NCI-H510A (cell line): ENCODE results near the gene SLC16A13.

ENCODE experiments used
- DNase-seq: peaks from one replicate; lab custom pipeline; 2025; lab: John Stamatoyannopoulos, UW

The SLC16A13 gene

DNA sequence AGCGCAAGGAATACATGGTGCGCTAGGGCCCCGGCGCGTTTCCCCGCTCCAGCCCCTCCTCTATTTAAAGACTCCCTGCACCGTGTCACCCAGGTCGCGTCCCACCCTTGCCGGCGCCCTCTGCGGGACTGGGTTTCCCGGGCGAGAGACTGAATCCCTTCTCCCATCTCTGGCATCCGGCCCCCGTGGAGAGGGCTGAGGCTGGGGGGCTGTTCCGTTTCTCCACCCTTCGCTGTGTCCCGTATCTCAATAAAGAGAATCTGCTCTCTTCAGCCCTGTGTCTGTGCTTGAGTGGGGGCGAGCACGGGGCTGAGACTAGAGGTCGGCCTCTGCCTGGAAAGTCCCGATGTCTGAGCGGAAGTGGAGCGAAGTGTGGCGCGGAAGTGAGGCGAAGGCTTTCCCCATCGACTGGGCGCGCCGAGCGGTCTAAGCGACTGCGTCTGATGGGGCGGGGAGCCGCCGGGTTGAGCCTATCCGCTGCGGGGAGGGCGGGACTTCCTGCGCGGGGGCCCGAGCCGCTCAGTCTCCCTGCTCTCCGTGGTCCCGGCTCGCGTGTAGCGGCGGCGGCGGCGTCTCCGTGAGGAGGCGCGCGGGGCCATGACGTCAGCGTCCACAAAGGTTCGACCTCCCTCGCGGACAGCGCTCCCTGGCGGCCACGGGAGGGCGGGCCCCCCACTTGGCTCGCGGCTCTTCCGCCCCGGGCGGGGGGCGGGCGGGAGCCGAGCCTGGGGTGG, 21.4 kb upstream of the SLC16A13 start:
- DNase-seq = peak; percentile 95

DNA sequence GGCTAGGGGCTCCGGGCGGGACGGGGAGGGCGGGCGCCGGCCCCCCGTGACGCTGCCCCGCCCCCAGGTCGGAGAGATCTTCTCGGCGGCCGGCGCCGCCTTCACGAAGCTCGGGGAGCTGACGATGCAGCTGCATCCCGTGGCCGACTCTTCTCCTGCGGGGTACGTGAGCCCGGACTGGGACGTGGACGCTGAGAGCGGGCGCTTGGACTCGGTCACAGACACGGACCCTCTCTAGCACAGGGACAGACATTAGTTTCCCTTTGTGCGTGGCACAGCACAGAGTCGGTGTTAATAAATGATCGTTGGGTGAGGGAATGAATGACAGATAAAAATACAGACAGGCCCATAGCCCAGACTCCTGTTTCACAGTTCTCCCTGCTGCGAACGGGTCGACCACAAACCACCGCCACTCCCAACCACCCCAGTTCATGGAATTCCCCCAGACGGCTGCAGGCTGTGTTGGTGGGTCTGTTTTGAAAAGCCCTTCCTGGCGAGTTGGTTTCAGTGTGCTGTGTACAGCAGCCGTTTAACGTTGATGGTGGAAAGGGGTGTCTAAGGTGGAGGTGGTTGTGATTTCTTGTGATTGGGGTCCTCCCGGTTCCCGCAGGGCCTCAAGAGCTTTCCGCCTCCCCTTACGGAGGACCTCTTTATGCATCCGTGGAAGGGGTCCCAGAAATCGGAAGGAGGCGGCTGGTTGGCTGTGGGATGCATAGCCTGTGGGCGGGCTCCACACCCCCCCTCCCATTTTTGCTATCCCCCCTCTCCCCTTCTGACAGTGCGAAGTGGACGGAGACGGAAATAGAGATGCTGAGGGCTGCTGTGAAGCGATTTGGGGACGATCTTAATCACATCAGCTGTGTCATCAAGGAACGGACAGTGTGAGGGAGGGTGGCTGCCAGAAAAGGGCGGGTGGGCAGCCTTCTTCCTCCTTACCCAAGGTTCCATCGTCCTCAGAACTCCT, 20.5 kb upstream of the SLC16A13 start:
- DNase-seq = peak; percentile 83

DNA sequence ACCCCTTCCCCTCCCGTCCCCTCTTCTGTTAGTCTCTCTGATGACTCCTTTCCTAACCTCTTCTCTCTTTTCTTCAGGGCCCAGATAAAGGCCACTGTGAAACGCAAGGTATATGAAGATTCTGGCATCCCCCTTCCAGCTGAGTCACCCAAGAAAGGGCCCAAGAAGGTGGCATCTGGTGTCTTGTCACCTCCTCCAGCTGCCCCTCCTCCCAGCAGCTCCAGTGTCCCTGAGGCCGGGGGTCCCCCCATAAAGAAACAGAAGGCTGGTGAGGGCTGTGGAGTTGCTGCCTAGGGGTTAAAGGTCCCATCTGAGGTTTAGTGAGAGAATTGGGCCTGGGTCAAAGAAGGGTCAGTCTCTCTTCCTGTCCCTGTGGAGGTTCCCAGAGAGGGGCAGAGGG, 19.4 kb upstream of the SLC16A13 start:
- no peak for DNase-seq

DNA sequence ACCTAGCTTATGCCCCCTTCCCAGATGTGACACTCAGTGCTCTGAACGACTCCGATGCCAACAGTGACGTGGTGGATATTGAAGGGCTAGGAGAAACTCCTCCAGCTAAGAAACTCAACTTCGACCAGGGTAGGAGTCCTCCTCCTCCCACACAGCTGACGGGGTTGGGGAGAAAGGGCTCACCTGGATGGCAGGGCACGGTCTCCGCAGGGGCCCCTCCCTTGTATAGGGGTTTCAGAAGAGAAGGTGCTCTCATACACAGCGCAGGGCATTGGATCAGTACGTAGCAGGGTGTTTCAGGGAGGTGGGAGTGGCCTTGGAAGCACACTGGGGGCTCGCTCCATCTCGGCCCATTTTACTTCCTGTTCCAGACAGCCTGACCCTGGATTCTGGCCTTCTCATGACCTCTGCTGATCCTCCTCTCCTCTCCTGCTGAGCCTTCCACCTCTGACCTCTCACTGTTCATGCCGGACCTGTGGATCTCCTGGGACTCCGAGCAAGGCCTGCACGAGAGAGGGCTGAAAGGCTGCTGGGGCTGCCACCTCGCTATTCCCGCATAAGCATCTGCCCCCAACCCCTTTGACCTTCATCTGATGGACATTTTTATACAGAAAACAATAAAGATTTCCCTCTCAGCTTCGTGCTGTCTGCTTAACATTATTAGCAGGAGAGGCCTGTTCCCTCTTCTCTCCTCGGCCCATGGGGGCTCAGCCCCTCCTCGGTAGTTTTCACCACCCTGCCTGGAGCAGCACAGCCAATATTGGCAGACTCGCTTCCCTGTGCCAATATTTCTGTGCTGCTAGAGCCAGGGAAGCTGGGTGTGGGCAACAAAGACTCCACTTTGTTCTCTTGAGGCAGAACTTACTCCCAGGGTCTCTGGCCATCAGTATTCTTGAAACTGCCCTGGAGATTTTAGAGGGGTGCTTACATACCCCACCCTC, 18.7 kb upstream of the SLC16A13 start:
- no peak for DNase-seq

DNA sequence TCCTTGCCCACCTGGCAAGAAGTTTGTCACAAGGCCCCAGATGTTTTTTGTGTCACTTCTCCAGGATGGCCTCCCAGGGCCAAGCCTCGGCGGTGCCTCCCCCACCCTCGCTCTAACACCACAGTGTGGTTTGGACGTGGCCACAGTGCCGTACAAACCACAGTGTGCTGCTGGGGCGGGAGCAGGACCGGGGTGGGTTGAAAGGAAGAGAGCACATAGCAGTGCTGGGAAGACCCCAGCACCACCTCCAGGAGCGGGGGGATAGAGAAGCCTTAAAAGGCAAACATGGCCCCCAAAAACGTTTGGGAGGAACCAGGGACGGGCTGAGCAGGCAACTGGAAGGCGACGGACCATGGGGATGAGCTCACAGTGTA, 18.0 kb upstream of the SLC16A13 start:
- no peak for DNase-seq

DNA sequence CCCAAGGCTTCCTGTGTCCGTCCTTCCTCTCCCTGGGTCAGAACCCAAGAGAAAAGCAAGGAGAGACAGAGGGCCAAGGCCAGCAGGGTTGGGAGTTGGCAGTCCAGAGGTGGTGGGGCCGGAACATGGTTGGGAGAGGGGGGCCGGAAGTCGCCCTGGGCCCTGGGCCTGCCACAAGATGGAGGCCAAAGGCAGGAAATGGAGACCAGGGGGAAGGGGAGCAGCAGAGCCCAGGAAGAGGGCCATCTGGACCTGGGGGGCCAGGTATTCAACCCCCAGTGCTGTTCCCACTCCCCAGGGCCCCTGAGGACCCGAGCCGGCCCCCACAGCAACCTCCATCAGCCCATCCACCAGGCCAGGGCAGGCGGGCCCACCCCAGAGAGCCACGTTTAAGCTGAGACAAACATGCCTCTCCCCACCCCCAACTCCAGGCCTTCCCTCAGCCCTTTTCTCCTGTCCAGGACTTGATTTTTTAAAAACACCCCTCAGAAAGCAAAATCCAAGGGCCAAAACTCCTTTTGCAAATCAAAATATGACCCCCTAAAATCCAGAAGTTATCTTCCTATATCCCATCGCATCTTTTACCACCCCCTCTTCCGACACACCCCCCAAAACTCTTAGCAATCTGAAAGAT, 17.4 kb upstream of the SLC16A13 start:
- no peak for DNase-seq

DNA sequence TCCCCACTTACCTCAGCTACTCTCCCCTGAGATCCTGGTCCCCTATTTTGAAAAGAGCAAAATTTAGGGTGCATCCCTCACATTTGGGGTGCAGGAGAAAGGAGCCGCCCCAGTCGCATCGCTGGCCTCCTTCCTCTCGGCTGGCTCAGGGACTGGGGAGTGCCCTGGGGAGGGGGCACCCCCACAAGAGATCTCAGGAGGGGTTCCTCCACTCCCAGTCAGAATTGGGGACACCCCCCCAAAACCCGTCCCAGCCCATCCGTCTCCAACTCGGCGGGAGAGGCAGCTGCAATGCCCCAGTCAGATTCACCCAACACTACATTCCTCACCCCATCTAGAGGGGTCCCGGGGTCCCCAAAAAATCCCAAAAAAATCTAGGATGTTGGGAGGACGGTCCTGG, 16.4 kb upstream of the SLC16A13 start:
- DNase-seq = no peak

DNA sequence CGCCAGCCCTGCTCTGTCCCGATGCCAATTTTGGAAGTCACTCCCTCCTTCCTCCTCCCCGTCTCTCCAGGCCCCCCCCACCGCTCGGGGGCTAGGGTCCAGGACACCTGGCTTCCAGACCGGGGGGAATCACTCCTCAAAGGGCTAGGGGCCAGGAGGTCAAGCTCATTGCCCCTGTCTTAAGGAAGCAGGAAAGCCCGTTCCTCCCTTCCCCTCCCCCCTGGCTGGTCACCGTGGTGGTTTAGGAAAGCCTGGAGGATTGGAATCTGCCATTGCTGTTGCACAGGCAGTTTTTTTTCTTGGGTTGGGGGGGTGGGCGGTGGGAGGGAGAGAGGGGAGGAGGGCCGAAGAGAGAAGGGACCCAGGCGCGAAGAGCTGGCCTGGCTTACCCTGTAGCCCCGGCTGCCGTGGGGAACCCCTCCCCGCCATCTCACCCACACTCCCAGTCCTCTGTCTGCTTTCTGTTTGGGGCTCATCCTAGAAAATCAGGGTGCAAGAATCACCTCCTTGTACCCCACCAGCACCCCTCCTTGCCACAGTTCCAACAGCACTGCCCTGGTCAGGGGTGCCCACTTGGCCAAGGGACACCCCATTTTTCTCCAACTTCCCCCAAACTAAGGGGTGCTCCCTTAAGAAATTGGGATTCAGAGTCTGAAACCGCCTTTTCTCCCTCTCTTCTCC, 15.8 kb upstream of the SLC16A13 start:
- no peak for DNase-seq

DNA sequence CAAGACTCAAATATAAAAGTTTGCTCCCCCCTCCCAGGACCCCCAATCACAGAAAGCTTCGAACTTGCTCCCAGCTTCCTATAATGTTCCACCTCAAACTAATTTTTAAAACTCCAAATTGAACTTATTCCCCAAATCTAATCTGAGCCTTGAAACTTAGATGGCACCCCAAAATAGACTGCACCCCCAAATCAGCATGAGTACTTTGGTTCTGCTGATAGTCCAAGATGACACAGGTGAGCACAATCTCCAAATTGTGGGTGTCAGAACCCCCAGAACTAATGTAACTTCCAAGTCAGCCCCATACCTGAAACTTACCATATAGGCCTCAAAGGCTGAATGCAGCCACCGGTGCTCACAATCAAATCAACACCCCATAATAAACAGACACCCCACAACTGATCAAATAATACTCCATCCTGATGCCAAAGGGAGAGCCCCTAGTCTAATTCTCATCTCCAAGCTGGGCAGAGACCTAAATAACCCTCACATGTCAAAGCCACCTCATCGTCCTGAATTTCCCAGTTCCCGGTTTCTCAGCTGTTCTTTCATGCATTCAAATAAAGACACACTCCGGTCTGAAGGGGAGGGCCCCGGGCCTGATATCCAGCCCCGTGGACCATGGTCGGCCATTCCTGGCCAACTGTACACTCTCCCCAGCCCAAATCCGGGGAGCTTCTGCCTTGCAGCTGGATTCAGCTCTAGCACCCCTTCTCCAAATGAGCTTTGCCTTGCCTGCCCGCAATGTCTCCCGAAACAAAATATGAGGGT, 14.7 kb upstream of the SLC16A13 start:
- DNase-seq = no peak

DNA sequence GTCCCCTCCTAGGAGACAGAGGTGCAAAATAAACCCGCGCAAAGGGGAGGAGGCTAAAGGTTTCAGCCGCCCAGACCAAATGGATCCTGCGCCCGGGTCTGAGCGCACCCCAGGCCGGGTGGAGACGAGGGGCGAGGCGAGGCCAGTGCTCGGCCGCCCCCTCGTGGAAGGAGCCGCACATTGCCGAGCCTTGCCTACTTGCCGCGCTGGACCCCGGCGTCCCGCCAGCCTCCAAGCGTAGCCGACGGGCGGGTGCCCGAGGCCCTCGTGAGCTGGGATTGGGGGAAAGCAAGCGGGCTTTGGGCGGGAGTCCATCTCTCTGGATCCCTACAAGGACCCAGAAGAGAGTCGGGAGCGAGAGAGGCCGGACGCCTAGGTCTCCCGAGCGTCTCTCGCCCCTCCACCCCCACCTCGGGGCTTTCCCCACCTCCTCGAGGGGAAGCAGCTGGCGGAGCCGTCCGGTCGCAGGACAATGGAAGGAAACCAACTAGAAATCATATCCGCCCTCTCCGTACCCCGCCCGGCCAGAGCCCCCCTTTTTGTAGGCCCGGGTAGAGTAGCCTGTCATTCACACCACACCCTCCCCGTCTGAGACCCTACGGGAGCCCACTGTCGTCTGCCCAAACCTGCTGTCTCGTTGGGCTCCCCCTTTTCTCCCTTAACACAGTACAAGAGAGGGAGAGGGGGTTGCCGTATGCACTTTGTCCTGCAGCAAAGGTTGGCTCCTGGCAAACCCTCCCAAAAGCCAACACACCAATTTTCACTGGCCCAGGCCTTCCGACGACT, 13.6 kb upstream of the SLC16A13 start:
- DNase-seq = peak; percentile 27

DNA sequence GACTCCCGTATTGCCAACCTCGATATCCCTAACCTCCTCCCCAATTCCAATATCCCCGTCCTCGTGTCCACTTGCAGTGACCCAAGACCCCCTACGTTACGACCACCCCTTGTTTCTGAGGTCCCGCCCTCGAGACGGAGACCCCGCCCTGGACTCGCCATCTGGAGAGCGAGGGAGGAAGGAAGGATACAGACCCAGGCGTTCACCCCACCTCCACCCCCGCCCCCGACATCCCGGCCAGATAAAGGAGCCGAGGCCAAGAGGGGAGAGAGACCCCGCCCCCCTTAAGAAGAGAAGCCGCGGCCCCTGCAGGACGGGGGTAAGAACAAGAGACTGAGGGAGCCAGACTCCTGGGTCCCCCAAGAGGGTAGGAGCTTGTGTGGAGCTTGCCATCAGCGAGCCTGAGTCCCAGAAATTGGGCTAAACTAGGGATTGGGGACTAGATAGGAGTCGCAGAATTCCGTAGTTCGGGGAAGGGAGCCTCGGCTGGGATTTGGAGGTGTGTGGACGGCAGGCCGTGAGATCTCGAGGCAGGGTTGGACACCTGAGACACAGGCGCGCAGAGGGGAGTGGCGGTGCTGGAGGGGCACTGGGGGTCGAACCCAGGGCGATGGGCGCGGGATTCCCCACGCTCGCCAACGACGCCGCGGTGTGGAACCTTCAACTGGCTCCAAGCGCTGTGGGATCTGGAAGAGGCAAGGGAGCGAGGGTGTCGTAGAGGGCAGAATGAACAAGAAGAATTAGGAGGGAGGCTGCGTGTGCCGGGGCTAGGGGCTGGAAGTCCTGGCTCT, 12.8 kb upstream of the SLC16A13 start, which contains the start of gene BCL6B:
Gene BCL6B (plus strand): TSS at position 270 of the 791 bp plus-strand sequence. CDS start 622 bp downstream, outside the sequence.
- DNase-seq = no peak

DNA sequence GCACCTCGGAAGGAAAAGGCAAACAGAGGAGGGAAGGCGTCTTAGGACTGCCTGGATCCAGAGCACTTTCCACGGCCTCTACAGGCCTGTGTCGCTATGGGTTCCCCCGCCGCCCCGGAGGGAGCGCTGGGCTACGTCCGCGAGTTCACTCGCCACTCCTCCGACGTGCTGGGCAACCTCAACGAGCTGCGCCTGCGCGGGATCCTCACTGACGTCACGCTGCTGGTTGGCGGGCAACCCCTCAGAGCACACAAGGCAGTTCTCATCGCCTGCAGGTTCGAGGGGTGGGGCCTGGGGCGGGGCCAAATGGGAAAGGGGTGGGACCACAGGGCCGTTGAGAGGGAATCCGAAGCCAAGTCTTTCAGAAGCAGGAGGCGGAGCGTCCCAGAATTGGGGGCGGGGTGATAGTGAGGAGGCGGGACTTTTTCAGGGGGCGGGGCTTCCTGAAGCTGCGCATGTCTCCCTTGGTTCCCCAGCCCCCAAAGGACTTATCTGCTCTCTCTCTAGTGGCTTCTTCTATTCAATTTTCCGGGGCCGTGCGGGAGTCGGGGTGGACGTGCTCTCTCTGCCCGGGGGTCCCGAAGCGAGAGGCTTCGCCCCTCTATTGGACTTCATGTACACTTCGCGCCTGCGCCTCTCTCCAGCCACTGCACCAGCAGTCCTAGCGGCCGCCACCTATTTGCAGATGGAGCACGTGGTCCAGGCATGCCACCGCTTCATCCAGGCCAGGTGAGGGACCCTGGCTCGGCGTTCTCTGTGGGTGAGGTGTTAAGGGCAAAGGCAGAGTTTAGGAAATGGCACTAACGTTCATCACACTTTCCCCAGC, 12.0 kb upstream of the SLC16A13 start:
- no peak for DNase-seq

DNA sequence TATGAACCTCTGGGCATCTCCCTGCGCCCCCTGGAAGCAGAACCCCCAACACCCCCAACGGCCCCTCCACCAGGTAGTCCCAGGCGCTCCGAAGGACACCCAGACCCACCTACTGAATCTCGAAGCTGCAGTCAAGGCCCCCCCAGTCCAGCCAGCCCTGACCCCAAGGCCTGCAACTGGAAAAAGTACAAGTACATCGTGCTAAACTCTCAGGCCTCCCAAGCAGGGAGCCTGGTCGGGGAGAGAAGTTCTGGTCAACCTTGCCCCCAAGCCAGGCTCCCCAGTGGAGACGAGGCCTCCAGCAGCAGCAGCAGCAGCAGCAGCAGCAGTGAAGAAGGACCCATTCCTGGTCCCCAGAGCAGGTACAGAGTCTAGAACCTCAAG, 11.4 kb upstream of the SLC16A13 start:
- DNase-seq = no peak

DNA sequence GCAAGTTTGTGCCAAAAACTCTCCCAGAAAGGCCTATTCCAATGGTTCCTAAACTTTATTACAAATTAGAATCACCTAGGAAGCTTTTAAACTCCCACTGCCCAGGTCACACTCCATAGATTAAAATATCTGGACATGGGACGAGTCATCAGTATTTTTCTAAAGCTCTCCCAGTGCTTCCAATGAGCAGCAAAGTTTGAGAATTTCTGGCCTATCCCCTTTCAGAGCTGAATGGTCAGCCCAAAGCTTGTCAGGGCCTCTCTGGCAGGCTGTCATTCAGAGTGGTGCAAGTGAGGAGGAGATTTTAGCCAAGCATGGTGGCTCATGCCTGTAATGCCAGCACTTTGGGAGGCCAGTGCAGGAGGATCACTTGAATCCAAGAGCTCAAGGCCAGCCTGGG, 10.6 kb upstream of the SLC16A13 start:
- DNase-seq = no peak

DNA sequence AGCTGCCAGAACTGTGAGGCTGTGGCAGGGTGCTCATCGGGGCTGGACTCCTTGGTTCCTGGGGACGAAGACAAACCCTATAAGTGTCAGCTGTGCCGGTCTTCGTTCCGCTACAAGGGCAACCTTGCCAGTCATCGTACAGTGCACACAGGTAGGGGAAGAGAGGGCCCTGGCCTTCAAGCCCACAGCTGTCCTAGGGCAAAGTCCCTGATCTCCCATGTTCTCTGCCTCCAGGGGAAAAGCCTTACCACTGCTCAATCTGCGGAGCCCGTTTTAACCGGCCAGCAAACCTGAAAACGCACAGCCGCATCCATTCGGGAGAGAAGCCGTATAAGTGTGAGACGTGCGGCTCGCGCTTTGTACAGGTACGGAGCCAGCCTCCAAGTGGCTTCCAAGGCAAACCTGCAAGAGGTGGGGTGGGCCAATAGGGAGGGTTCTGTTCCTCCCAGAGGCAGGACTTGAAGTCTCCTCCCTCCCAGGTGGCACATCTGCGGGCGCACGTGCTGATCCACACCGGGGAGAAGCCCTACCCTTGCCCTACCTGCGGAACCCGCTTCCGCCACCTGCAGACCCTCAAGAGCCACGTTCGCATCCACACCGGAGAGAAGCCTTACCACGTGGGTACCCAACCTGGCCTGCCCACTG, 9.2 kb upstream of the SLC16A13 start:
- no peak for DNase-seq

DNA sequence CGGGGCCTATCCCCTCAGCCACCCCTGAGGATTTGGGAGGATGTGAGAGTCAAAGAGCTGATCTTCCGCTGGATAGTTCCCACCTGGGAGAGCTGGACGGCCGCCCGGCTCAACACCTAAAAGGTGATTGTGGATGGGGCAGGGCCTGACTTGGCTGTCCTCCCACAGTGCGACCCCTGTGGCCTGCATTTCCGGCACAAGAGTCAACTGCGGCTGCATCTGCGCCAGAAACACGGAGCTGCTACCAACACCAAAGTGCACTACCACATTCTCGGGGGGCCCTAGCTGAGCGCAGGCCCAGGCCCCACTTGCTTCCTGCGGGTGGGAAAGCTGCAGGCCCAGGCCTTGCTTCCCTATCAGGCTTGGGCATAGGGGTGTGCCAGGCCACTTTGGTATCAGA, 8.5 kb upstream of the SLC16A13 start:
- no peak for DNase-seq

DNA sequence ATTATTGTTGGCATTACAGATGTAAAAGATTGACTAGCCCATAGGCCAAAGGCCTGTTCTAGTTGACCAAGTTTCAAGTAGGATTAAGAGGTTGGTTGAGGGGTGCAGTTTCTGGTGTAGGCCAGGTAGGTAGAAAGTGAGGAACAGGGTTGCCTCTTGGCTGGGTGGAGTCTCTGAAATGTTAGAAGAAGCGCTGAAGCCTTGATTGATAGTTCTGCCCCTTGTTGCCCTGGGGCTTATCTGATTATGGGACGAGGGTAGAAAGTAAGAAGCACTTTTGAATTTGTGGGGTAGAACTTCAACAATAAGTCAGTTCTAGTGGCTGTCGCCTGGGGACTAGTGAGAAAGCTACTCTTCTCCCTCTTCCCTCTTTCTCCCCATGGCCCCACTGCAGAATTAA, 6.7 kb upstream of the SLC16A13 start:
- DNase-seq = no peak
